ENCODE data around the gene FGD2. TPM values are rescaled to one million over a fixed set of nuclear protein-coding genes. Genes with fewer than 3 reads are reported as not detected.

FGD2 gene
- total and polyA plus RNA-seq, 9 of the 15 experiments (the other 6 are each of a cell fraction or from before 2014, with no cell fraction given) = 0.09 TPM; not detected in 8

- TF ChIP-seq ZNF668 (CRISPR knock-in tag; IDR thresholded peaks at IDR 0.05) (no peak), MAX (CRISPR knock-in tag; IDR thresholded peaks at IDR 0.05) (peak; percentile 40; the same call in 1 of the 2 replicates), MIER1 (IDR thresholded peaks at IDR 0.05; ENCODE audit: low read depth) (no peak), ATF2 (CRISPR knock-in tag; IDR thresholded peaks at IDR 0.05) (no peak), BDP1 (IDR thresholded peaks at IDR 0.05; ENCODE audit: insufficient read depth, insufficient read length) (no peak), PRDM10 (IDR thresholded peaks at IDR 0.05; ENCODE audit: partially characterized antibody) (no peak), DNMT1 (IDR thresholded peaks at IDR 0.05) (no peak), ARHGAP35 (IDR thresholded peaks at IDR 0.05; ENCODE audit: partially characterized antibody) (peak; percentile 75), MAZ (CRISPR knock-in tag; conservative IDR thresholded peaks at IDR 0.05 in 1 of 2, IDR thresholded peaks at IDR 0.05 in 1 of 2) (no peak), SUPT5H (IDR thresholded peaks at IDR 0.05) (no peak)
- TF ChIP-seq, protein P1, sequence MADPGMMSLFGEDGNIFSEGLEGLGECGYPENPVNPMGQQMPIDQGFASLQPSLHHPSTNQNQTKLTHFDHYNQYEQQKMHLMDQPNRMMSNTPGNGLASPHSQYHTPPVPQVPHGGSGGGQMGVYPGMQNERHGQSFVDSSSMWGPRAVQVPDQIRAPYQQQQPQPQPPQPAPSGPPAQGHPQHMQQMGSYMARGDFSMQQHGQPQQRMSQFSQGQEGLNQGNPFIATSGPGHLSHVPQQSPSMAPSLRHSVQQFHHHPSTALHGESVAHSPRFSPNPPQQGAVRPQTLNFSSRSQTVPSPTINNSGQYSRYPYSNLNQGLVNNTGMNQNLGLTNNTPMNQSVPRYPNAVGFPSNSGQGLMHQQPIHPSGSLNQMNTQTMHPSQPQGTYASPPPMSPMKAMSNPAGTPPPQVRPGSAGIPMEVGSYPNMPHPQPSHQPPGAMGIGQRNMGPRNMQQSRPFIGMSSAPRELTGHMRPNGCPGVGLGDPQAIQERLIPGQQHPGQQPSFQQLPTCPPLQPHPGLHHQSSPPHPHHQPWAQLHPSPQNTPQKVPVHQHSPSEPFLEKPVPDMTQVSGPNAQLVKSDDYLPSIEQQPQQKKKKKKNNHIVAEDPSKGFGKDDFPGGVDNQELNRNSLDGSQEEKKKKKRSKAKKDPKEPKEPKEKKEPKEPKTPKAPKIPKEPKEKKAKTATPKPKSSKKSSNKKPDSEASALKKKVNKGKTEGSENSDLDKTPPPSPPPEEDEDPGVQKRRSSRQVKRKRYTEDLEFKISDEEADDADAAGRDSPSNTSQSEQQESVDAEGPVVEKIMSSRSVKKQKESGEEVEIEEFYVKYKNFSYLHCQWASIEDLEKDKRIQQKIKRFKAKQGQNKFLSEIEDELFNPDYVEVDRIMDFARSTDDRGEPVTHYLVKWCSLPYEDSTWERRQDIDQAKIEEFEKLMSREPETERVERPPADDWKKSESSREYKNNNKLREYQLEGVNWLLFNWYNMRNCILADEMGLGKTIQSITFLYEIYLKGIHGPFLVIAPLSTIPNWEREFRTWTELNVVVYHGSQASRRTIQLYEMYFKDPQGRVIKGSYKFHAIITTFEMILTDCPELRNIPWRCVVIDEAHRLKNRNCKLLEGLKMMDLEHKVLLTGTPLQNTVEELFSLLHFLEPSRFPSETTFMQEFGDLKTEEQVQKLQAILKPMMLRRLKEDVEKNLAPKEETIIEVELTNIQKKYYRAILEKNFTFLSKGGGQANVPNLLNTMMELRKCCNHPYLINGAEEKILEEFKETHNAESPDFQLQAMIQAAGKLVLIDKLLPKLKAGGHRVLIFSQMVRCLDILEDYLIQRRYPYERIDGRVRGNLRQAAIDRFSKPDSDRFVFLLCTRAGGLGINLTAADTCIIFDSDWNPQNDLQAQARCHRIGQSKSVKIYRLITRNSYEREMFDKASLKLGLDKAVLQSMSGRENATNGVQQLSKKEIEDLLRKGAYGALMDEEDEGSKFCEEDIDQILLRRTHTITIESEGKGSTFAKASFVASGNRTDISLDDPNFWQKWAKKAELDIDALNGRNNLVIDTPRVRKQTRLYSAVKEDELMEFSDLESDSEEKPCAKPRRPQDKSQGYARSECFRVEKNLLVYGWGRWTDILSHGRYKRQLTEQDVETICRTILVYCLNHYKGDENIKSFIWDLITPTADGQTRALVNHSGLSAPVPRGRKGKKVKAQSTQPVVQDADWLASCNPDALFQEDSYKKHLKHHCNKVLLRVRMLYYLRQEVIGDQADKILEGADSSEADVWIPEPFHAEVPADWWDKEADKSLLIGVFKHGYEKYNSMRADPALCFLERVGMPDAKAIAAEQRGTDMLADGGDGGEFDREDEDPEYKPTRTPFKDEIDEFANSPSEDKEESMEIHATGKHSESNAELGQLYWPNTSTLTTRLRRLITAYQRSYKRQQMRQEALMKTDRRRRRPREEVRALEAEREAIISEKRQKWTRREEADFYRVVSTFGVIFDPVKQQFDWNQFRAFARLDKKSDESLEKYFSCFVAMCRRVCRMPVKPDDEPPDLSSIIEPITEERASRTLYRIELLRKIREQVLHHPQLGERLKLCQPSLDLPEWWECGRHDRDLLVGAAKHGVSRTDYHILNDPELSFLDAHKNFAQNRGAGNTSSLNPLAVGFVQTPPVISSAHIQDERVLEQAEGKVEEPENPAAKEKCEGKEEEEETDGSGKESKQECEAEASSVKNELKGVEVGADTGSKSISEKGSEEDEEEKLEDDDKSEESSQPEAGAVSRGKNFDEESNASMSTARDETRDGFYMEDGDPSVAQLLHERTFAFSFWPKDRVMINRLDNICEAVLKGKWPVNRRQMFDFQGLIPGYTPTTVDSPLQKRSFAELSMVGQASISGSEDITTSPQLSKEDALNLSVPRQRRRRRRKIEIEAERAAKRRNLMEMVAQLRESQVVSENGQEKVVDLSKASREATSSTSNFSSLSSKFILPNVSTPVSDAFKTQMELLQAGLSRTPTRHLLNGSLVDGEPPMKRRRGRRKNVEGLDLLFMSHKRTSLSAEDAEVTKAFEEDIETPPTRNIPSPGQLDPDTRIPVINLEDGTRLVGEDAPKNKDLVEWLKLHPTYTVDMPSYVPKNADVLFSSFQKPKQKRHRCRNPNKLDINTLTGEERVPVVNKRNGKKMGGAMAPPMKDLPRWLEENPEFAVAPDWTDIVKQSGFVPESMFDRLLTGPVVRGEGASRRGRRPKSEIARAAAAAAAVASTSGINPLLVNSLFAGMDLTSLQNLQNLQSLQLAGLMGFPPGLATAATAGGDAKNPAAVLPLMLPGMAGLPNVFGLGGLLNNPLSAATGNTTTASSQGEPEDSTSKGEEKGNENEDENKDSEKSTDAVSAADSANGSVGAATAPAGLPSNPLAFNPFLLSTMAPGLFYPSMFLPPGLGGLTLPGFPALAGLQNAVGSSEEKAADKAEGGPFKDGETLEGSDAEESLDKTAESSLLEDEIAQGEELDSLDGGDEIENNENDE (IDR thresholded peaks at IDR 0.05; ENCODE audit: low read depth, low read length) = no peak
Measured at GRCh38 chr6:37020812-37021211, 15.4 kb downstream of the FGD2 start (continued).
